Left lung (tissue), 10 donors: ENCODE results near the gene TLR2. TPM values are rescaled to one million over a fixed set of nuclear protein-coding genes. Genes with fewer than 3 reads are reported as not detected.

Experiments
- ATAC-seq: fragments of 200-7000 bp; cut with Tn5 transposase; one replicate; pipeline ENCODE4 v1.9.1; 2020; ENCODE audit warnings: moderate library complexity
- DNase-seq, 4 donors: peaks; one replicate each; pipeline ENCODE4 v3.0.0-alpha.2; 2013 to 2020
- H3K27ac ChIP-seq, 2 donors: fragments of 200-600 bp; sonication (generic) in 1 of 2; one replicate each; pipeline versions ENCODE4 v1.5.0 to v1.8.0; 2020 to 2021
- H3K27me3 ChIP-seq, 2 donors: fragments of 200-600 bp; sonication (generic) in 1 of 2; one replicate each; pipeline versions ENCODE4 v1.5.0 to v1.8.0; 2020 to 2021
- H3K36me3 ChIP-seq, 2 donors: fragments of 200-600 bp; sonication (generic) in 1 of 2; one replicate each; pipeline versions ENCODE4 v1.5.0 to v1.8.0; 2020 to 2021
- H3K4me1 ChIP-seq, 2 donors: fragments of 200-600 bp; one replicate each; pipeline ENCODE4 v1.8.0; 2021
- H3K4me3 ChIP-seq, 2 donors: fragments of 200-600 bp; sonication (generic) in 1 of 2; one replicate each; pipeline versions ENCODE4 v1.5.0 to v1.8.0; 2020 to 2021; ENCODE audit warnings: mild to moderate bottlenecking in 1 of 2
- H3K9me3 ChIP-seq, 2 donors: fragments of 200-600 bp; sonication (generic) in 1 of 2; one replicate each; pipeline versions ENCODE4 v1.5.0 to v1.8.0; 2020 to 2021
- intact Hi-C, 2 donors: fragments of 100-400 bp; cut with DNase I; formaldehyde crosslinking; loops; one replicate each; pipeline versions ENCODE4 v1.11.2 to v1.14.2; 2022
- polyA plus RNA-seq, 6 donors: library from polyadenylated mRNA; unstranded; fragments of 120-200 nt; gene quantifications; one replicate each; pipeline ENCODE4 v1.2.1, GENCODE V29; 2013; ENCODE audit not compliant: insufficient read length in 6 of 6
- total RNA-seq, 2 donors: library from RNA; stranded (reverse); fragmentation: NEBNext Ultra II Directional; extraction: Animal tissue kit (Norgen Biotek cat#: 25700); gene quantifications; one replicate each; pipeline ENCODE4 v1.2.1, GENCODE V29; 2021
- TF ChIP-seq, protein P1 (sequence below), 2 donors: fragments of 200-600 bp; sonication (generic) in 1 of 2; IDR thresholded peaks; one replicate each; pipeline versions ENCODE4 v1.5.0 to v1.8.0; 2021; ENCODE audit warnings: antibody characterized with exemption in 2 of 2
- donor health status: DM: no; HTN: yes; CAD: no.
- donor health status: DM: no; HTN: no; CAD: no.

TLR2 gene
- total and polyA plus RNA-seq, 8 donors: 19.5 to 170 (median 39.0) TPM

DNA sequence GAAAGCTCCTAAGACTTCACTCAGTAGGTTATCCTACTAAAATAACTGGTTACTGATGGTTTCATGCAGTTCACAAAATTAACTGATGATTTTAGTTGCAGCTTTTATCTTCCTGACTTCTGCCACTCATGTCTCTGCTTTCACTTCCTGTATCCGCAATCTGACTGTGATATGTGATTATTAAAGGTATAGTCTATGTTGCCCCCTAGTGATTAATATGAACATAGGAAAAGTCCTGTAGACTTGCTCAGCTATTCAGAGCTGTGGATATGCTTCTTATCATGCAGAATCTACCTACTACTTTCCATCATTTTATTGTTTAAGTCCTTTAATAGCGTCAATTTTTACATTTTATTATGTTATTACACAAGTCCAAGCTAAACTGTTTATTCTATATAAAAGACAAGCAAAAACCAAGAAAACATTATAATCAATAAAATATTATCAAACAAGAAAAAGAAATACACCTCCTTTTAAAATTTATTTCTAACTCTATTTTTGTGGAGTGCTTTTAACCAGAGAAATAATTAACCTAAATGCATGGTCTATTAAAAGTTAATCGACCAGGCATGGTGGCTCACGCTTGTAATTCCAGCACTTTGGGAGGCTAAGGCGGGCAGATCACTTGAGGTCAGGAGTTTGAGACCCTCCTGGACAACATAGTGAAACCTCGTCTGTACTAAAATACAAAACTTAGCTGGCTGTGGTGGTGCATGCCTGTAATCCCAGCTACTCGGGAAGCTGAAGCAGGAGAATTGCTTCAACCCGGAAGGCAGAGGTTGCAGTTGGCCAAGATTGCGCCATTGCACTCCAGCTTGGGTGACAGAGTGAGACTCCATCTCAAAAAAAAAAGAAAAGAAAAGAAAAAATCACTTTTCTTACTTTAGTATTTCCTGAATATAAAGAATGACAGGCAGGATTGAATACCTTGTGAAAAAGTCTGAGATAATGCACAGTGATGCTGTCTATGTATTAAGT, 40.4 kb upstream of the TLR2 start:
- Histone ChIP-seq H3K9me3 (peaks cover 0 to 5% of the 10 kb centered on the region in 2 donors), H3K36me3 (no peaks in the 10 kb centered on the region), H3K4me1 (peaks cover 4 to 51% of the 10 kb centered on the region in 2 donors), H3K4me3 (no peak overlapping the region), H3K27me3 (no peaks in the 10 kb centered on the region), H3K27ac (peak overlapping the region in 1 of 2 donors; percentile 33)
- TF ChIP-seq, protein P1, sequence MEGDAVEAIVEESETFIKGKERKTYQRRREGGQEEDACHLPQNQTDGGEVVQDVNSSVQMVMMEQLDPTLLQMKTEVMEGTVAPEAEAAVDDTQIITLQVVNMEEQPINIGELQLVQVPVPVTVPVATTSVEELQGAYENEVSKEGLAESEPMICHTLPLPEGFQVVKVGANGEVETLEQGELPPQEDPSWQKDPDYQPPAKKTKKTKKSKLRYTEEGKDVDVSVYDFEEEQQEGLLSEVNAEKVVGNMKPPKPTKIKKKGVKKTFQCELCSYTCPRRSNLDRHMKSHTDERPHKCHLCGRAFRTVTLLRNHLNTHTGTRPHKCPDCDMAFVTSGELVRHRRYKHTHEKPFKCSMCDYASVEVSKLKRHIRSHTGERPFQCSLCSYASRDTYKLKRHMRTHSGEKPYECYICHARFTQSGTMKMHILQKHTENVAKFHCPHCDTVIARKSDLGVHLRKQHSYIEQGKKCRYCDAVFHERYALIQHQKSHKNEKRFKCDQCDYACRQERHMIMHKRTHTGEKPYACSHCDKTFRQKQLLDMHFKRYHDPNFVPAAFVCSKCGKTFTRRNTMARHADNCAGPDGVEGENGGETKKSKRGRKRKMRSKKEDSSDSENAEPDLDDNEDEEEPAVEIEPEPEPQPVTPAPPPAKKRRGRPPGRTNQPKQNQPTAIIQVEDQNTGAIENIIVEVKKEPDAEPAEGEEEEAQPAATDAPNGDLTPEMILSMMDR (IDR thresholded peaks at IDR 0.05): peak; percentile 21 to 29
- peak; percentile 89 for ATAC-seq
- DNase-seq: peak in 1 of 4 donors; percentile 31
- intact Hi-C loops: no loop called here

DNA sequence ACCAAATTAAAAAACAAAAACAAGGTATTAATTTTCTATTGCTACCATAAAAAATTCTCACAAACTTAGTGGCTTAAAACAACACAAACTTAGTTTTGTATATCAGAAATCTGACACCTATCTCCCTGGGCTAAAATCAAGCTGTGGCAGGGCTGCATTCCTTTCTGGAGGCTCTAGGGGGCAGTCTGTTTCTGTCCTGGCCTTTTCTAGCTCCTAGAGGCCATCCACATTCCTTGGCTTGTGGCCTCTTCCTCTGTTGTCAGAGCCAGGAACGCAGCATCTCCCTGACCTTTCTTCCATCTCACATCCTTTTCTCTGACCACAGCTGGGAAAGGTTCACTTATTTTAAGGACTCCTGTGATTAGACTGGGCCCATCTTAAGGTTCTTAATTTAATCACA, 38.9 kb upstream of the TLR2 start:
- H3K27ac ChIP-seq: no peak overlapping the region
- H3K9me3 ChIP-seq: peaks cover 0 to 5% of the 10 kb centered on the region in 2 donors
- DNase-seq: no peak
- intact Hi-C loops: no loop called here
- no peak for ATAC-seq
- H3K36me3 ChIP-seq: no peaks in the 10 kb centered on the region
- H3K4me1 ChIP-seq: peaks cover 4 to 64% of the 10 kb centered on the region in 2 donors
- no peak overlapping the region for H3K4me3 ChIP-seq
- H3K27me3 ChIP-seq: no peaks in the 10 kb centered on the region
- TF ChIP-seq, protein P1 (IDR thresholded peaks at IDR 0.05): peak in 1 of 2 donors; percentile 41

DNA sequence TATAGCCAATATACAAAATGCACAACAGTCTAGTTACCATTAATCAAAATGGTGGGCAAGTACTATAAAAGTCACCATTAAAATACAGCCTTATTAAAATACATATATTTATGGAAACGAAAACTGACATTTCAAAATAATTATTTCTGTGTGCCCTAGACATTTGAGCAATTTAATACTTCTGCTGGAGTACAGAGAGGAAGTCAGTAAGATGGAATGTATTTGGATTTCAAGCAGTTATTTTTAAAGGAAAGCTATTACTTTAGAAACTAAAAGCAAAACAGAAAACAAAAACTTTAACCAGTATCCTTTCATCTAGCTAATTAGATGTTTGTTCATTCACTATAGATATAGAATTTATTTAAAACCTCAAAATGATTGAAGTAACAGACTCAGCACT, 37.8 kb upstream of the TLR2 start:
- Histone ChIP-seq H3K36me3 (no peaks in the 10 kb centered on the region), H3K4me3 (no peak overlapping the region), H3K27me3 (no peaks in the 10 kb centered on the region), H3K4me1 (peaks cover 6 to 73% of the 10 kb centered on the region in 2 donors), H3K27ac (peak overlapping the region in 1 of 2 donors; percentile 50), H3K9me3 (peaks cover 0 to 5% of the 10 kb centered on the region in 2 donors)
- TF ChIP-seq, protein P1 (IDR thresholded peaks at IDR 0.05): no peak
- intact Hi-C loops: no loop called here
- ATAC-seq (no peak), DNase-seq (no peak)

DNA sequence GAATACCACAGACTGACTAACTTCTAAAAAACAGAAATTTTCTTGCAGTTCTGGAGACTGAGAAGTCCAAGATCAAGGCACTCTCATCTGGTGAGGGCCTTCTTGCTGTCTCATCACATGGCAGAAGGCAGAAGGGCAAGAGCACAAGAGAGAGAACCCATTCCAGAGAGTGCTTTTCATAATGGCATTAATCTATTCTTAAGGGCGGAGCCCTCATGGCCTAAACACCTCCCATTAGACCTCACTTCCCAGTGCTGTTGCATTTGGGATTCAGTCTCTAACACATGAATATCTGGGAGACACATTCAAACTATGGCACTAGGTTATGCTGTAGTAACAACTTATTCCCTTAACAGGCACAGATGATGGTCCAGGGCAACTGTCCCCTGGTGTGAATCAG, 37.1 kb upstream of the TLR2 start:
- no peak for DNase-seq
- Histone ChIP-seq H3K9me3 (peaks cover 0 to 5% of the 10 kb centered on the region in 2 donors), H3K4me1 (peaks cover 9 to 80% of the 10 kb centered on the region in 2 donors), H3K27me3 (no peaks in the 10 kb centered on the region), H3K36me3 (no peaks in the 10 kb centered on the region), H3K27ac (peak overlapping the region in 1 of 2 donors; percentile 50), H3K4me3 (no peak overlapping the region)
- ATAC-seq: no peak
- TF ChIP-seq, protein P1 (IDR thresholded peaks at IDR 0.05): no peak
- intact Hi-C loops: no loop called here

DNA sequence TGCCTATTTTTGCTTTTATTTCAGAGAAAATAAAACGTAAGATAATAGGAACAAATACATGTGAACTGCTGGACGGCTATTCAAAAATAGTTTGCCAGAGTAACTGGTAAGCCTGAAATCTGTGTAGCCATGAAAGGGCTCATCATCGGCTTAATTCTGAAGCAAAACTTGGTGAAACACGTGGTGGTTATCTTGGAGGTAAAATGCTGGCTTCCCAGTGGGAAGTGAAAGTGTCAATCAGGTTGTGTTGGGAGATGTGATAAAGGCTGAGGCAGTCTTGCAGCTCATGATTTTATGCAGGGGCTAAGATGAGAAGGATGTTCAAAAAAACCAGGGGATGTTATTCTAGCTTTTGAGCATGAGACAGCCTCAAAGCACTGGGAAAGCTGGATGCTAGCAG, 36.1 kb upstream of the TLR2 start:
- Histone ChIP-seq H3K9me3 (peaks cover 0 to 5% of the 10 kb centered on the region in 2 donors), H3K4me1 (peaks cover 9 to 88% of the 10 kb centered on the region in 2 donors), H3K27ac (peak overlapping the region in 1 of 2 donors; percentile 50), H3K27me3 (no peaks in the 10 kb centered on the region), H3K36me3 (no peaks in the 10 kb centered on the region), H3K4me3 (no peak overlapping the region)
- intact Hi-C loops: no loop called here
- no peak for DNase-seq
- ATAC-seq: no peak
- TF ChIP-seq, protein P1 (IDR thresholded peaks at IDR 0.05): no peak
